Endothelial cell (in vitro differentiated cells): ENCODE results near the gene SCTR. TPM values are rescaled to one million over a fixed set of nuclear protein-coding genes. Genes with fewer than 3 reads are reported as not detected.

Experiments
- DNase-seq: peaks from one replicate; pipeline ENCODE4 v3.0.0; 2021; ENCODE audit warnings: low spot score
- H3K27ac Mint-ChIP-seq: one replicate; pipeline ENCODE4 v1.8.0; 2021; ENCODE audit warnings: mixed read lengths, inconsistent platforms; ENCODE audit not compliant: unreplicated experiment
- H3K27me3 Mint-ChIP-seq: one replicate; pipeline ENCODE4 v1.8.0; 2021; ENCODE audit warnings: mild to moderate bottlenecking, moderate library complexity, mixed read lengths, inconsistent platforms; ENCODE audit not compliant: unreplicated experiment
- H3K36me3 Mint-ChIP-seq: one replicate; pipeline ENCODE4 v1.8.0; 2021; ENCODE audit warnings: mild to moderate bottlenecking, low read depth, mixed read lengths, inconsistent platforms; ENCODE audit not compliant: unreplicated experiment
- H3K4me1 Mint-ChIP-seq: one replicate; pipeline ENCODE4 v1.8.0; 2021; ENCODE audit warnings: mild to moderate bottlenecking, mixed read lengths, inconsistent platforms; ENCODE audit not compliant: unreplicated experiment
- H3K4me3 Mint-ChIP-seq: one replicate; pipeline ENCODE4 v1.8.0; 2021; ENCODE audit warnings: mild to moderate bottlenecking, mixed read lengths, inconsistent platforms; ENCODE audit not compliant: unreplicated experiment
- H3K9me3 Mint-ChIP-seq: one replicate; pipeline ENCODE4 v1.8.0; 2021; ENCODE audit warnings: mixed read lengths, inconsistent platforms; ENCODE audit not compliant: unreplicated experiment
- total RNA-seq: library from RNA; stranded (reverse); fragmentation: NEBNext Ultra II Directional; extraction: Animal tissue kit (Norgen Biotek cat#: 25700); gene quantifications from one replicate; pipeline ENCODE4 v1.2.1, GENCODE V29; 2021; ENCODE audit not compliant: unreplicated experiment
- TF ChIP-seq, protein P1 (sequence below): fragments of 200-600 bp; sonication (generic); IDR thresholded peaks from one replicate; pipeline ENCODE4 v1.5.0; 2021; ENCODE audit warnings: antibody characterized with exemption; ENCODE audit not compliant: unreplicated experiment

The SCTR gene
- total RNA-seq, 1 donor from 2014 or later = not detected

DNA sequence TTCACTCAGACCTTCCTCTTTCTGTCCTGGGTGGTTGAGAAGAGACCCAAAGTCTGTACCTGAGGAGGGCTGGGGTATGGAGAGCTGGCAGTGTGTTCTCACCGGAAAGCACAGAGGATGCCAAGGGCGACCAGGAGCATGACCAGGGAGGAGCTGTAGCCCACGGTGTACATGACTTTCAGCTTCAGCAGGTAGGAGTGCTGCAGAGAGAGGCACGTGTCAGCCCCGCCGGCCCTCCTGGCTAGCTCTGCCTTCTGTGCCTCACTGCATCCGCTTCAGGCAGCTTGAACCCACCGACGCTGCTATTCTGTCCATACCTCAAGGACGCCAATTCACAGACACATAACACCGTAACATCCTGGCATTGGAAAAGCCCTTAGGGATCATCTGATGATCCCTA, 58.6 kb downstream of the SCTR start:
- H3K9me3 Mint-ChIP-seq = no peaks in the 10 kb centered on the region
- TF ChIP-seq, protein P1, sequence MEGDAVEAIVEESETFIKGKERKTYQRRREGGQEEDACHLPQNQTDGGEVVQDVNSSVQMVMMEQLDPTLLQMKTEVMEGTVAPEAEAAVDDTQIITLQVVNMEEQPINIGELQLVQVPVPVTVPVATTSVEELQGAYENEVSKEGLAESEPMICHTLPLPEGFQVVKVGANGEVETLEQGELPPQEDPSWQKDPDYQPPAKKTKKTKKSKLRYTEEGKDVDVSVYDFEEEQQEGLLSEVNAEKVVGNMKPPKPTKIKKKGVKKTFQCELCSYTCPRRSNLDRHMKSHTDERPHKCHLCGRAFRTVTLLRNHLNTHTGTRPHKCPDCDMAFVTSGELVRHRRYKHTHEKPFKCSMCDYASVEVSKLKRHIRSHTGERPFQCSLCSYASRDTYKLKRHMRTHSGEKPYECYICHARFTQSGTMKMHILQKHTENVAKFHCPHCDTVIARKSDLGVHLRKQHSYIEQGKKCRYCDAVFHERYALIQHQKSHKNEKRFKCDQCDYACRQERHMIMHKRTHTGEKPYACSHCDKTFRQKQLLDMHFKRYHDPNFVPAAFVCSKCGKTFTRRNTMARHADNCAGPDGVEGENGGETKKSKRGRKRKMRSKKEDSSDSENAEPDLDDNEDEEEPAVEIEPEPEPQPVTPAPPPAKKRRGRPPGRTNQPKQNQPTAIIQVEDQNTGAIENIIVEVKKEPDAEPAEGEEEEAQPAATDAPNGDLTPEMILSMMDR = no peak
- H3K27me3 Mint-ChIP-seq = no peaks in the 10 kb centered on the region

DNA sequence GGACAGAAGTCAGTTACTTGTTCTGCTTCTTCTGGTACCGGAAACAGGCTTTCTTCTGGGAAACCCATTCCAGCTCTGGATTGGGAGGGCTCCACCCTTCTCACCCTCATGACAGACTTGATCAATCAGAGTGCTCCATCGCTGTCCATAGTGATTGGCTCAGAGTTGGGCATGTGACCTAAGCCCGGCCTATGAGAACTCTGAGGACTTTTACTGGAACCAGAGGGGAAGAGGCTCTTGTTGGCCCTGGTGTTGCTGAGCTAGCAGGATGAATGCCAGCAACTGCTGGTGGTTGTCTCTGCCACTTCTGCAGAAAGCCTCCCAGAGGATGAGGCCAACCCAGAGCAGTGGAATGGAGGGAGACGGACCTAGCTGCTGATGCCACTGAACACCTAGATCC, 59.3 kb downstream of the SCTR start:
- H3K36me3 Mint-ChIP-seq = no peaks in the 10 kb centered on the region
- peaks cover 4% of the 10 kb centered on the region for H3K4me1 Mint-ChIP-seq
- no peak for DNase-seq
- TF ChIP-seq, protein P1 = no peak
- no peak overlapping the region for H3K27ac Mint-ChIP-seq
- H3K9me3 Mint-ChIP-seq = no peaks in the 10 kb centered on the region
- no peak overlapping the region for H3K4me3 Mint-ChIP-seq
- H3K27me3 Mint-ChIP-seq = no peaks in the 10 kb centered on the region

More for the DNA sequence above, 58.6 kb downstream of the SCTR start:
- H3K36me3 Mint-ChIP-seq = no peaks in the 10 kb centered on the region
- DNase-seq = no peak
- no peak overlapping the region for H3K27ac Mint-ChIP-seq
- H3K4me3 Mint-ChIP-seq = no peak overlapping the region
- no peaks in the 10 kb centered on the region for H3K4me1 Mint-ChIP-seq

DNA sequence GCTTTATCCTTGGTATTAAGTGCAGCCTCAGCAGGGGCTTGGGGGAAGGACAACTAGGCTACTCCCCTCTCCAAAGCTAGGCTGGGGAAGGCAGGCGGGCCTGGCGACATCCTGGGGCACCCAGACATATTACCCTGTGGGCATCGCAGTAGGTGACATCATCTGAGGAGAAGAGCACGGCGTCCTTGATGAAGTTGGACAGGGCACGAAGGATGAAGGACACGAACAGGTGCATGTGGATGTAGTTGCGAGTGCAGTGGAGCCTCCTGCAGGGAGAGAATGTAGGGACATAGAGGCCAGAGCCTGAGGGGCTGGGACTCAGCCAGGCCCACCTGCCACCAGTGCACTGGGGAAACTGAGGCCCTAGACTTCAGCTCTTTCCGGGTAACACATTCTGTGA, 60.3 kb downstream of the SCTR start:
- Mint-ChIP-seq H3K4me3 (no peak overlapping the region), H3K27ac (no peak overlapping the region), H3K27me3 (no peaks in the 10 kb centered on the region), H3K36me3 (no peaks in the 10 kb centered on the region), H3K4me1 (peaks cover 13% of the 10 kb centered on the region), H3K9me3 (no peaks in the 10 kb centered on the region)
- no peak for DNase-seq
- TF ChIP-seq, protein P1 = no peak

DNA sequence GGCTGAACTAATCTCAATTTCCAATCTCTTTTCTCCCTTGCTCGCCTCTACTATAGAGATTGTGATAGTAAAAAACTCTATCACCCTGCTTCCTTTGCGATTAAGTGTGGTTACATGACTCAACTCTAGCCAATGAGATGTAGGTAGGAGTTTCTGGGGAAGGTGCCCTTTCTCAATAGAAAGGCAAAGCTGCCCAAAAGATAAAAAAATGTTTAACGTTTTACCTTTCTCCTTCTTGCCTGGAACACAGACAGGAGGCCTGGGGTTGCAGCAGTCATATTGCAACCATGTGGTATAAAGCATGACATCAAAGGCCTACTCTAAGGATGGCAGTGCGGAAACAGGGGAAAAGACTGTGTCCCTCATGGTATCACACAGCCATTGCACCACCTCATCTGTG, 61.1 kb downstream of the SCTR start:
- TF ChIP-seq, protein P1 = no peak
- Mint-ChIP-seq H3K9me3 (no peaks in the 10 kb centered on the region), H3K4me3 (no peak overlapping the region), H3K36me3 (no peaks in the 10 kb centered on the region), H3K27me3 (no peaks in the 10 kb centered on the region), H3K4me1 (peaks cover 13% of the 10 kb centered on the region), H3K27ac (no peak overlapping the region)
- DNase-seq = no peak

DNA sequence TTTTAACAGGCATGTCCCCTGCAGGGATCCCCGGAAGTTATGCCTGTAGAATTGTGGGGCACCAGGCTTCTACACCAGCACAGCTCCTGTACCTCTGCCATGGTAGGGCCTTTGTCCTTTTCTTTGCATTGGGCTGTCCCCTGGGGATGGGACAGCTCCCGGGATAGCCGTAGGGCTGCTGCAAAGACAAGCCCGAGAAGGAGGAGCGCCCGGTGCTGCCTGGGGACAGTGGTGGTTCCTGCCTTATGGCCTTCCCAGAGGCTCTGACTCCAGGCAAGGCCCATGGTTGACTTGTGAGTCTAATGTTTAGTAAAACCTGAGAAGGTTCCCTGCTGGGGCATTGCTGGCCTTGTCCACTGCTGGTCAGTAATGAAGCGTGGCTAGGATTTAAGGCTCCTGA, 61.7 kb downstream of the SCTR start:
- no peaks in the 10 kb centered on the region for H3K36me3 Mint-ChIP-seq
- TF ChIP-seq, protein P1 = no peak
- H3K9me3 Mint-ChIP-seq = no peaks in the 10 kb centered on the region
- no peak overlapping the region for H3K4me3 Mint-ChIP-seq
- DNase-seq = no peak
- peaks cover 13% of the 10 kb centered on the region for H3K4me1 Mint-ChIP-seq
- H3K27me3 Mint-ChIP-seq = no peaks in the 10 kb centered on the region
- no peak overlapping the region for H3K27ac Mint-ChIP-seq
